GM12878 (cell line): Measurements from ENCODE around the gene NOD1.

ENCODE experiments used
- EP300 ChIP-seq, 2 experiments: fragments of 150-350 bp in 1 of 2; IDR thresholded peaks; 2 replicates each; pipeline ENCODE4 v1.6.1; 2011 to 2012; ENCODE audit warnings: low read depth in 2 of 2, low read length in 2 of 2, borderline replicate concordance in 1 of 2, improper control_type of control experiment in 1 of 2, inconsistent platforms in 1 of 2; ENCODE audit not compliant: control insufficient read depth in 1 of 2
- FOS ChIP-seq: IDR thresholded peaks from 3 replicates; pipeline ENCODE4 v1.6.1; 2011; ENCODE audit warnings: borderline replicate concordance; ENCODE audit not compliant: insufficient read length; ENCODE audit errors: extremely low read depth
- SPI1 ChIP-seq: IDR thresholded peaks from 2 replicates; pipeline ENCODE4 v1.6.1; 2011; ENCODE audit warnings: low read depth, mild to moderate bottlenecking, low read length, moderate library complexity, borderline replicate concordance; ENCODE audit not compliant: insufficient read depth
- SRF ChIP-seq, 2 experiments: IDR thresholded peaks; 2 replicates each; pipeline ENCODE4 v1.6.1; 2011; ENCODE audit warnings: low read depth in 2 of 2, low read length in 2 of 2, mild to moderate bottlenecking in 1 of 2, moderate library complexity in 1 of 2
- TAF1 ChIP-seq: IDR thresholded peaks from 2 replicates; pipeline ENCODE4 v1.6.1; 2011; ENCODE audit warnings: mild to moderate bottlenecking, low read depth, low read length, borderline replicate concordance
- TF ChIP-seq, protein P1 (sequence below): IDR thresholded peaks from 2 replicates; pipeline ENCODE4 v1.6.1; 2011; ENCODE audit warnings: borderline replicate concordance, low read depth, mild to moderate bottlenecking, moderate library complexity, low read length; ENCODE audit not compliant: insufficient read depth, poor library complexity, severe bottlenecking
- TF ChIP-seq, protein P2 (sequence below), 3 experiments: IDR thresholded peaks in 2 of 3; conservative IDR thresholded peaks in 1 of 3; 2 replicates each; pipeline ENCODE4 v1.5.1; 2011; ENCODE audit warnings: low read depth in 3 of 3, low read length in 3 of 3, mild to moderate bottlenecking in 3 of 3, control low read depth in 2 of 3, moderate library complexity in 2 of 3, inconsistent platforms in 1 of 3, mixed read lengths in 1 of 3; ENCODE audit not compliant: control insufficient read depth in 2 of 3, insufficient read depth in 1 of 3; ENCODE audit errors: extremely low read depth in 1 of 3
- TF ChIP-seq, protein P3 (sequence below): fragments of 450-650 bp; IDR thresholded peaks from 2 replicates; pipeline ENCODE4 v1.6.1; 2016; ENCODE audit warnings: mild to moderate bottlenecking, moderate library complexity, borderline replicate concordance

DNA sequence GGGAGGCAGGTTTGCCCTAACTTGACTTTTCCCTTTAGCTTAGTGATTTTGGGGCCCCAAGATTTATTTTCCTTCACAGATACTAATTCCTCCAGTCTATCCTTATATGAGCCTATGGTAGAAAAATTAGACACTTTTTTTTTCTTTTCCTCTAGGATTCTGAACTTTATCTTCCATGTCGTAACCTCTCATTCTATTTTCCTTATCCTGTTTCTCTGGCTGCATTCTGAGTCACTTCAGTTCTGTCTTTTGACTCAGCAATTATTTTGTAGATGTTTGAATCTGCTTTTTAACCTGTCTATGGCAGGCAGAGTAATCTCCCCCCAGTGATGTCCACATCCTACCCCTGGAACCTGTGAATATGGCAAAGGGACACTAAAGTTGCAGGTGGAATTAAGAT, 7.1 kb upstream of the NOD1 start:
- TF ChIP-seq FOS: no peak
- no peak for TF ChIP-seq TAF1
- TF ChIP-seq, protein P1, sequence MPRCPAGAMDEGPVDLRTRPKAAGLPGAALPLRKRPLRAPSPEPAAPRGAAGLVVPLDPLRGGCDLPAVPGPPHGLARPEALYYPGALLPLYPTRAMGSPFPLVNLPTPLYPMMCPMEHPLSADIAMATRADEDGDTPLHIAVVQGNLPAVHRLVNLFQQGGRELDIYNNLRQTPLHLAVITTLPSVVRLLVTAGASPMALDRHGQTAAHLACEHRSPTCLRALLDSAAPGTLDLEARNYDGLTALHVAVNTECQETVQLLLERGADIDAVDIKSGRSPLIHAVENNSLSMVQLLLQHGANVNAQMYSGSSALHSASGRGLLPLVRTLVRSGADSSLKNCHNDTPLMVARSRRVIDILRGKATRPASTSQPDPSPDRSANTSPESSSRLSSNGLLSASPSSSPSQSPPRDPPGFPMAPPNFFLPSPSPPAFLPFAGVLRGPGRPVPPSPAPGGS: no peak
- TF ChIP-seq SRF (IDR thresholded peaks at IDR 0.05; ENCODE audit: low read depth in 2 of 2, low read length in 2 of 2): no peak
- TF ChIP-seq EP300 (IDR thresholded peaks at IDR 0.05; ENCODE audit: borderline replicate concordance in 1 of 2, control insufficient read depth in 1 of 2, low read depth in 2 of 2, low read length in 2 of 2): no peak
- TF ChIP-seq, protein P2, sequence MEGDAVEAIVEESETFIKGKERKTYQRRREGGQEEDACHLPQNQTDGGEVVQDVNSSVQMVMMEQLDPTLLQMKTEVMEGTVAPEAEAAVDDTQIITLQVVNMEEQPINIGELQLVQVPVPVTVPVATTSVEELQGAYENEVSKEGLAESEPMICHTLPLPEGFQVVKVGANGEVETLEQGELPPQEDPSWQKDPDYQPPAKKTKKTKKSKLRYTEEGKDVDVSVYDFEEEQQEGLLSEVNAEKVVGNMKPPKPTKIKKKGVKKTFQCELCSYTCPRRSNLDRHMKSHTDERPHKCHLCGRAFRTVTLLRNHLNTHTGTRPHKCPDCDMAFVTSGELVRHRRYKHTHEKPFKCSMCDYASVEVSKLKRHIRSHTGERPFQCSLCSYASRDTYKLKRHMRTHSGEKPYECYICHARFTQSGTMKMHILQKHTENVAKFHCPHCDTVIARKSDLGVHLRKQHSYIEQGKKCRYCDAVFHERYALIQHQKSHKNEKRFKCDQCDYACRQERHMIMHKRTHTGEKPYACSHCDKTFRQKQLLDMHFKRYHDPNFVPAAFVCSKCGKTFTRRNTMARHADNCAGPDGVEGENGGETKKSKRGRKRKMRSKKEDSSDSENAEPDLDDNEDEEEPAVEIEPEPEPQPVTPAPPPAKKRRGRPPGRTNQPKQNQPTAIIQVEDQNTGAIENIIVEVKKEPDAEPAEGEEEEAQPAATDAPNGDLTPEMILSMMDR (IDR thresholded peaks at IDR 0.05 in 2 of 3, conservative IDR thresholded peaks at IDR 0.05 in 1 of 3; ENCODE audit: control insufficient read depth in 2 of 3, extremely low read depth in 1 of 3, insufficient read depth in 1 of 3, low read depth in 3 of 3, low read length in 3 of 3): no peak
- no peak for TF ChIP-seq SPI1
- TF ChIP-seq, protein P3, sequence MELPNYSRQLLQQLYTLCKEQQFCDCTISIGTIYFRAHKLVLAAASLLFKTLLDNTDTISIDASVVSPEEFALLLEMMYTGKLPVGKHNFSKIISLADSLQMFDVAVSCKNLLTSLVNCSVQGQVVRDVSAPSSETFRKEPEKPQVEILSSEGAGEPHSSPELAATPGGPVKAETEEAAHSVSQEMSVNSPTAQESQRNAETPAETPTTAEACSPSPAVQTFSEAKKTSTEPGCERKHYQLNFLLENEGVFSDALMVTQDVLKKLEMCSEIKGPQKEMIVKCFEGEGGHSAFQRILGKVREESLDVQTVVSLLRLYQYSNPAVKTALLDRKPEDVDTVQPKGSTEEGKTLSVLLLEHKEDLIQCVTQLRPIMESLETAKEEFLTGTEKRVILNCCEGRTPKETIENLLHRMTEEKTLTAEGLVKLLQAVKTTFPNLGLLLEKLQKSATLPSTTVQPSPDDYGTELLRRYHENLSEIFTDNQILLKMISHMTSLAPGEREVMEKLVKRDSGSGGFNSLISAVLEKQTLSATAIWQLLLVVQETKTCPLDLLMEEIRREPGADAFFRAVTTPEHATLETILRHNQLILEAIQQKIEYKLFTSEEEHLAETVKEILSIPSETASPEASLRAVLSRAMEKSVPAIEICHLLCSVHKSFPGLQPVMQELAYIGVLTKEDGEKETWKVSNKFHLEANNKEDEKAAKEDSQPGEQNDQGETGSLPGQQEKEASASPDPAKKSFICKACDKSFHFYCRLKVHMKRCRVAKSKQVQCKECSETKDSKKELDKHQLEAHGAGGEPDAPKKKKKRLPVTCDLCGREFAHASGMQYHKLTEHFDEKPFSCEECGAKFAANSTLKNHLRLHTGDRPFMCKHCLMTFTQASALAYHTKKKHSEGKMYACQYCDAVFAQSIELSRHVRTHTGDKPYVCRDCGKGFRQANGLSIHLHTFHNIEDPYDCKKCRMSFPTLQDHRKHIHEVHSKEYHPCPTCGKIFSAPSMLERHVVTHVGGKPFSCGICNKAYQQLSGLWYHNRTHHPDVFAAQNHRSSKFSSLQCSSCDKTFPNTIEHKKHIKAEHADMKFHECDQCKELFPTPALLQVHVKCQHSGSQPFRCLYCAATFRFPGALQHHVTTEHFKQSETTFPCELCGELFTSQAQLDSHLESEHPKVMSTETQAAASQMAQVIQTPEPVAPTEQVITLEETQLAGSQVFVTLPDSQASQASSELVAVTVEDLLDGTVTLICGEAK: no peak
